Bronchial epithelial cell (primary cell): ENCODE data around the gene TMEM259. TPM values are rescaled to one million over a fixed set of nuclear protein-coding genes. Genes with fewer than 3 reads are reported as not detected.

Experiments used
- DNase-seq: peaks from one replicate; pipeline ENCODE4 v3.0.0-alpha.2; 2010; ENCODE audit warnings: low read depth
- FAIRE-seq: peaks from 2 replicates; lab custom pipeline; 2011; peaks lifted over from hg19 to GRCh38; lab: Jason Lieb, UNC
- H3K27me3 ChIP-seq: 2 replicates; pipeline ENCODE4 v1.5.1; 2011; ENCODE audit warnings: low read length; ENCODE audit not compliant: control insufficient read depth, insufficient read depth
- H3K36me3 ChIP-seq: 2 replicates; pipeline ENCODE4 v1.5.1; 2011; ENCODE audit warnings: low read length; ENCODE audit not compliant: control insufficient read depth, insufficient read depth
- H3K4me3 ChIP-seq: 2 replicates; pipeline ENCODE4 v1.5.1; 2011; ENCODE audit warnings: mild to moderate bottlenecking, low read depth, low read length, control low read depth
- total RNA-seq: library from RNA; depleted of rRNA; stranded (reverse); fragments of >200 nt; gene quantifications from 2 replicates; pipeline ENCODE4 v1.2.1, GENCODE V29; 2014
- TF ChIP-seq, protein P1 (sequence below): IDR thresholded peaks from 2 replicates; pipeline ENCODE4 v1.5.1; 2011; ENCODE audit warnings: mild to moderate bottlenecking, moderate library complexity, low read length, control low read depth, inconsistent platforms; ENCODE audit not compliant: insufficient read depth, severe bottlenecking

Gene TMEM259
- total RNA-seq, 1 donor from 2014 or later: 54.8 TPM

- Histone ChIP-seq H3K36me3 (peaks cover 11% of the 10 kb centered on the region), H3K4me3 (no peak overlapping the region)
- no peak for FAIRE-seq
Observed at GRCh38 chr19:1041835-1042685, 21.1 kb upstream of the TMEM259 start.

DNA sequence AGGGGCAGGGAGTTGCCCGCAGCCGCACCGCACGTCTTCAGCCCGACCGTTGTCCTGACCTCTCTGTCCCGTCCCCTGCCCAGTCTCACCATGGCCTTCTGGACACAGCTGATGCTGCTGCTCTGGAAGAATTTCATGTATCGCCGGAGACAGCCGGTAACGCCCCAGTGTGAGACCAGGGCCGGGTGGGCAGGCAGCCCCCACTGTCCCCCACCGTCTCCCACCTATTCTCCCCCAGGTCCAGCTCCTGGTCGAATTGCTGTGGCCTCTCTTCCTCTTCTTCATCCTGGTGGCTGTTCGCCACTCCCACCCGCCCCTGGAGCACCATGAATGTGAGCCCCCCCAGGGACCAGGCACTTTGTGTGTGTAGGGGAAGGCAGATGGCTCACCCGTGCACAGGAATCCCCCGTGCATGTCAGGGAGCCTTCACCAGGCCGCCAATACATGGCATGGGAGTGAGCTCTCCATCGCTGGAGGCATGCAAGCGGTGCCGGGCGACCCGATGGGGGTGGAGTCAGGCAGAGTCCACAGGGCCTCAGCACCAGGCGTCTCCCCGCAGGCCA is 20.4 kb upstream of the TMEM259 start:
- TF ChIP-seq, protein P1, sequence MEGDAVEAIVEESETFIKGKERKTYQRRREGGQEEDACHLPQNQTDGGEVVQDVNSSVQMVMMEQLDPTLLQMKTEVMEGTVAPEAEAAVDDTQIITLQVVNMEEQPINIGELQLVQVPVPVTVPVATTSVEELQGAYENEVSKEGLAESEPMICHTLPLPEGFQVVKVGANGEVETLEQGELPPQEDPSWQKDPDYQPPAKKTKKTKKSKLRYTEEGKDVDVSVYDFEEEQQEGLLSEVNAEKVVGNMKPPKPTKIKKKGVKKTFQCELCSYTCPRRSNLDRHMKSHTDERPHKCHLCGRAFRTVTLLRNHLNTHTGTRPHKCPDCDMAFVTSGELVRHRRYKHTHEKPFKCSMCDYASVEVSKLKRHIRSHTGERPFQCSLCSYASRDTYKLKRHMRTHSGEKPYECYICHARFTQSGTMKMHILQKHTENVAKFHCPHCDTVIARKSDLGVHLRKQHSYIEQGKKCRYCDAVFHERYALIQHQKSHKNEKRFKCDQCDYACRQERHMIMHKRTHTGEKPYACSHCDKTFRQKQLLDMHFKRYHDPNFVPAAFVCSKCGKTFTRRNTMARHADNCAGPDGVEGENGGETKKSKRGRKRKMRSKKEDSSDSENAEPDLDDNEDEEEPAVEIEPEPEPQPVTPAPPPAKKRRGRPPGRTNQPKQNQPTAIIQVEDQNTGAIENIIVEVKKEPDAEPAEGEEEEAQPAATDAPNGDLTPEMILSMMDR: no peak
- DNase-seq (no peak), FAIRE-seq (no peak)
- no peak overlapping the region for H3K4me3 ChIP-seq
- peaks cover 10% of the 10 kb centered on the region for H3K36me3 ChIP-seq
- H3K27me3 ChIP-seq: no peaks in the 10 kb centered on the region

More at GRCh38 chr19:1041835-1042685, 21.1 kb upstream of the TMEM259 start:
- TF ChIP-seq, protein P1: no peak
- DNase-seq: no peak
- H3K27me3 ChIP-seq: no peaks in the 10 kb centered on the region

DNA sequence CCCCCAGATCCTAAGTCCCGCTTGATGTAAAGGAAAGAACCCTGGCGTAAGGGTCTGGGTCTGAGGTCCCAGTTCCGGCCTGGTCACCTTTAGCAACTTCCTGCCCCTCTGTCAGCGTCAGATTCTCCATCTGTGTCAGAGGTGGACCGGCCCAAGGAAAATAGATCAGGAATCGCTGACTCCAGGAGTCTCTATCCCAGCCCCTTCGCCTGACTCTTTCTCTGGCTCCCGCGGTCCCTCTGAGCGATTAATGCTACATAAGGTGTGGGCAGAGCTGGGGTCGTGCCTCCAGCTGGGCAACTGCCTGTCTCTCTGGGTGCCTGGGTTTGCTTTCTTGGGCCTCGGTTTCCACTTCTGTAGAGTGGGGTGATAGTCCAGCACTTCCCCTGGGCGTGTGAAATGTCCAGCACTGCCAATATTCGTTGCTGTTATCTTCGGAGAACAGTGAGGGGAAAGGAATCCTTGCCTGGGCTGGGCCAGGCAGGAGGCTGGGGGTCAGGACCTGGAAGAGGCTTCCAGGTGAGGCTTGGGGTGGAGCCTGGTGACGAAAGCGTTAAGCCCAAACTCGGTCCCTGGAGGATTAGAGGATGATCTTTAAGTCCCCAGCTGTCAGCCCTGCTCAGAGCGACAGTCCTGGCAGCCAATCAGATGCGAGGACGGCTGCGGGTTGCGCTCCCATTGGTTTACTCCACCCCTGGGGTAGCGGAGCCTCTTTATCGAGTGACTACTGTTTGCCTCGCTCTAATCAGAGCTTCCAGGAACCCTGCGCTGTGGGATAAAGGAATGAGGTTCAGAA is 19.8 kb upstream of the TMEM259 start:
- TF ChIP-seq, protein P1: no peak
- H3K36me3 ChIP-seq: peaks cover 16% of the 10 kb centered on the region
- H3K4me3 ChIP-seq: peak overlapping the region; percentile 67
- DNase-seq (peak; percentile 87), FAIRE-seq (peak; percentile 60)
- H3K27me3 ChIP-seq: no peaks in the 10 kb centered on the region

GRCh38 chr19:1039646-1040475 is 18.9 kb upstream of the TMEM259 start, which contains the start of gene ABCA7:
Gene ABCA7, plus strand, starts transcription at chr19:1040107. Its CDS starts 1,255 bp downstream, at chr19:1041362.
- peaks cover 20% of the 10 kb centered on the region for H3K36me3 ChIP-seq
- TF ChIP-seq, protein P1: no peak
- peak; percentile 13 for FAIRE-seq
- no peaks in the 10 kb centered on the region for H3K27me3 ChIP-seq
- peak within 1 kb of the TSS; percentile 67 for H3K4me3 ChIP-seq
- peak; percentile 94 for DNase-seq

GRCh38 chr19:1038978-1039645 is 18.2 kb upstream of the TMEM259 start:
- TF ChIP-seq, protein P1: no peak
- peaks cover 20% of the 10 kb centered on the region for H3K36me3 ChIP-seq
- no peaks in the 10 kb centered on the region for H3K27me3 ChIP-seq
- no peak for FAIRE-seq
- no peak overlapping the region for H3K4me3 ChIP-seq
- DNase-seq: no peak
